Motor neuron (in vitro differentiated cells): ENCODE data around the gene ADAMTS4. TPM values are rescaled to one million over a fixed set of nuclear protein-coding genes. Genes with fewer than 3 reads are reported as not detected.
A peak's percentile ranks its signal among the peaks of the same experiment; 100 is the strongest.

ENCODE experiments used
- ATAC-seq, 8 experiments: fragments of 200-7000 bp; cut with Tn5 transposase; replicated peaks in 6 of 8; 2 replicates each; pipeline ENCODE4 v1.8.0; 2021; ENCODE audit warnings: mild to moderate bottlenecking in 8 of 8, moderate library complexity in 8 of 8
- H3K27ac ChIP-seq, 2 donors: fragments of 250-450 bp; sonication (Bioruptor Pico); 2 replicates each; pipeline ENCODE4 v1.9.0; 2021; ENCODE audit warnings: antibody characterized with exemption in 2 of 2, mild to moderate bottlenecking in 2 of 2, moderate library complexity in 1 of 2
- H3K4me1 ChIP-seq, 2 donors: fragments of 250-450 bp; sonication (Bioruptor Pico); replicated peaks in 1 of 2; 2 replicates each; pipeline ENCODE4 v1.6.1; 2021; ENCODE audit warnings: antibody characterized with exemption in 2 of 2, mild to moderate bottlenecking in 2 of 2, moderate library complexity in 1 of 2
- H3K4me3 ChIP-seq, 5 donors: fragments of 250-450 bp; sonication (Bioruptor Pico); 2 replicates each; pipeline ENCODE4 v1.9.0; 2021; ENCODE audit warnings: antibody characterized with exemption in 5 of 5, mild to moderate bottlenecking in 5 of 5, moderate library complexity in 4 of 5
- WGBS, 10 experiments: fragments of 450-650 bp; shearing (Covaris generic); methylation state at CpG; one replicate each; pipeline ENCODE4 v1.0.0; 2022; 5-methylcytosine and 5-hydroxymethylcytosine counted together
- in situ Hi-C, 9 experiments: fragments of 400-800 bp; cut with MboI; loops; one replicate each; pipeline ENCODE4 v1.15.0; 2021; ENCODE audit warnings: low sequenced_read_pairs in 9 of 9, low pct_unique_long_range_greater_than_20kb in 2 of 9; ENCODE audit not compliant: unreplicated experiment in 9 of 9
- total RNA-seq, 8 experiments: library from RNA; unstranded; fragments of 300-600 nt; gene quantifications; 2 replicates each; pipeline versions ENCODE4 v1.2.3 to v1.2.4, GENCODE V29; 2022

The ADAMTS4 gene
- total RNA-seq, 8 experiments from 2014 or later: 0.33 to 18.5 (median 2.3) TPM

- in situ Hi-C loops: loop anchor here in 1 of 9 experiments (25.0 kb wide), 1 partner anchor 751 kb away; the partner anchor contains the start of gene VANGL2
- no peak overlapping the region for H3K4me3 ChIP-seq
- ATAC-seq: no peak
- no peak overlapping the region for H3K27ac ChIP-seq
- WGBS, 10 experiments: 73 to 100% (median 92%) methylated on average over 1 to 10 of the region's 10 CpGs; no CpG with 5 or more reads in 3 of the 10 experiments
- H3K4me1 ChIP-seq: peaks cover 17 to 22% of the 10 kb centered on the region in 2 donors
Measured at GRCh38 chr1:161162806-161163205, 36.0 kb downstream of the ADAMTS4 start.

GRCh38 chr1:161162052-161162451 lies 36.8 kb downstream of the ADAMTS4 start:
- Histone ChIP-seq H3K27ac (no peak overlapping the region), H3K4me1 (peaks cover 11 to 15% of the 10 kb centered on the region in 2 donors), H3K4me3 (no peak overlapping the region)
- no peak for ATAC-seq
- 82 to 92% (median 87%) methylated on average over 3 to 5 of the region's 7 CpGs; no CpG with 5 or more reads in 4 of the 10 experiments for WGBS, 10 experiments
- in situ Hi-C loops: loop anchor here in 1 of 9 experiments (25.0 kb wide), 1 partner anchor 750 kb away; the partner anchor contains the start of gene VANGL2

GRCh38 chr1:161161652-161162051 lies 37.2 kb downstream of the ADAMTS4 start:
- in situ Hi-C loops: loop anchor here in 1 of 9 experiments (25.0 kb wide), 1 partner anchor 749 kb away; the partner anchor contains the start of gene VANGL2
- 70 to 100% (median 93%) methylated on average over 1 to 3 of the region's 5 CpGs; no CpG with 5 or more reads in 7 of the 10 experiments for WGBS, 10 experiments
- no peak overlapping the region for H3K27ac ChIP-seq

GRCh38 chr1:161160671-161161145 lies 38.1 kb downstream of the ADAMTS4 start:
- no peak overlapping the region for H3K27ac ChIP-seq
- no peak for ATAC-seq
- 75 to 100% (median 94%) methylated on average over 2 to 17 of the region's 22 CpGs; no CpG with 5 or more reads in 2 of the 10 experiments for WGBS, 10 experiments
- H3K4me3 ChIP-seq: peak overlapping the region in 1 of 5 donors; percentile 81
- H3K4me1 ChIP-seq: peaks cover 10 to 15% of the 10 kb centered on the region in 2 donors
- in situ Hi-C loops: loop anchor here in 1 of 9 experiments (25.0 kb wide), 1 partner anchor 748 kb away; the partner anchor contains the start of gene VANGL2

More at GRCh38 chr1:161161652-161162051, 37.2 kb downstream of the ADAMTS4 start:
- ATAC-seq: no peak
- Histone ChIP-seq H3K4me3 (no peak overlapping the region), H3K4me1 (peaks cover 10 to 15% of the 10 kb centered on the region in 2 donors)

- ATAC-seq: no peak
- in situ Hi-C loops: loop anchor here in 1 of 9 experiments (25.0 kb wide), 1 partner anchor 748 kb away; the partner anchor contains the start of gene VANGL2
Measured at GRCh38 chr1:161159913-161160243, 39.0 kb downstream of the ADAMTS4 start.

GRCh38 chr1:161159087-161159912 lies 39.6 kb downstream of the ADAMTS4 start, which contains the start of gene USP21:
USP21 (plus strand) TSS chr1:161159500; CDS start chr1:161160641, 1,141 bp downstream.
- ATAC-seq: peak; percentile 90 to 96 (median 94)
- in situ Hi-C loops: loop anchor here in 1 of 9 experiments (25.0 kb wide), 1 partner anchor 747 kb away; the partner anchor contains the start of gene VANGL2
- H3K4me3 ChIP-seq: peak within 1 kb of the TSS; percentile 81 to 99 (median 95)
- peaks cover 17% of the 10 kb centered on the region in 2 donors for H3K4me1 ChIP-seq
- 0 to 25% (median 4%) methylated on average over 2 to 22 of the region's 60 CpGs; no CpG with 5 or more reads in 4 of the 10 experiments for WGBS, 10 experiments
- H3K27ac ChIP-seq: peak within 1 kb of the TSS; percentile 96 to 97

More at GRCh38 chr1:161159913-161160243, 39.0 kb downstream of the ADAMTS4 start:
- WGBS, 10 experiments: 27% methylated on average over 3 of the region's 11 CpGs; no CpG with 5 or more reads in 9 of the 10 experiments
- Histone ChIP-seq H3K4me3 (peak overlapping the region; percentile 81 to 99 (median 95)), H3K27ac (peak overlapping the region; percentile 96 to 97), H3K4me1 (peaks cover 12% of the 10 kb centered on the region in 2 donors)

GRCh38 chr1:161158316-161159010 lies 40.4 kb downstream of the ADAMTS4 start:
- 40 to 100% (median 80%) methylated on average over 1 to 7 of the region's 9 CpGs; no CpG with 5 or more reads in 2 of the 10 experiments for WGBS, 10 experiments
- peak overlapping the region; percentile 81 to 99 (median 95) for H3K4me3 ChIP-seq
- no peak for ATAC-seq
- H3K4me1 ChIP-seq: peaks cover 17 to 18% of the 10 kb centered on the region in 2 donors
- peak overlapping the region; percentile 96 to 97 for H3K27ac ChIP-seq
- in situ Hi-C loops: loop anchor here in 1 of 9 experiments (25.0 kb wide), 1 partner anchor 746 kb away; the partner anchor contains the start of gene VANGL2

- in situ Hi-C loops: loop anchor here in 1 of 9 experiments (25.0 kb wide), 1 partner anchor 746 kb away; the partner anchor contains the start of gene VANGL2
- Histone ChIP-seq H3K4me1 (peaks cover 17 to 20% of the 10 kb centered on the region in 2 donors), H3K27ac (no peak overlapping the region), H3K4me3 (no peak overlapping the region)
- WGBS, 10 experiments: 94 to 100% (median 100%) methylated on average over 1 of the region's 1 CpG; no CpG with 5 or more reads in 5 of the 10 experiments
- ATAC-seq: no peak
Measured at GRCh38 chr1:161157867-161158266, 41.0 kb downstream of the ADAMTS4 start.

GRCh38 chr1:161153682-161154337 lies 45.0 kb downstream of the ADAMTS4 start, which contains the start of gene UFC1:
UFC1 (plus strand) TSS chr1:161153978; CDS start chr1:161153998, 20 bp downstream.
- WGBS, 10 experiments: 0 to 4% (median 1%) methylated on average over 1 to 29 of the region's 33 CpGs
- Histone ChIP-seq H3K27ac (peak within 1 kb of the TSS; percentile 98), H3K4me1 (peaks cover 9 to 15% of the 10 kb centered on the region in 2 donors), H3K4me3 (peak within 1 kb of the TSS; percentile 47 to 87 (median 79))
- in situ Hi-C loops: loop anchor here in 1 of 9 experiments (25.0 kb wide), 1 partner anchor 742 kb away; the partner anchor contains the start of gene VANGL2
- ATAC-seq: peak; percentile 94 to 97 (median 96)

GRCh38 chr1:161153176-161153575 lies 45.7 kb downstream of the ADAMTS4 start:
- in situ Hi-C loops: loop anchor here in 1 of 9 experiments (25.0 kb wide), 1 partner anchor 741 kb away; the partner anchor contains the start of gene VANGL2
- Histone ChIP-seq H3K27ac (peak overlapping the region; percentile 98), H3K4me1 (peaks cover 5 to 11% of the 10 kb centered on the region in 2 donors), H3K4me3 (peak overlapping the region; percentile 47 to 87 (median 79))
- ATAC-seq: no peak
- WGBS, 10 experiments: 3 to 100% (median 56%) methylated on average over 1 to 8 of the region's 9 CpGs; no CpG with 5 or more reads in 2 of the 10 experiments

GRCh38 chr1:161145832-161146231 lies 53.0 kb downstream of the ADAMTS4 start:
- no peak overlapping the region for H3K4me3 ChIP-seq
- WGBS, 10 experiments: 50 to 94% (median 82%) methylated on average over 1 to 3 of the region's 3 CpGs
- no peak for ATAC-seq
- H3K4me1 ChIP-seq: no peaks in the 10 kb centered on the region
- H3K27ac ChIP-seq: no peak overlapping the region
- in situ Hi-C loops: loop anchor here in 1 of 9 experiments (25.0 kb wide), 1 partner anchor 109 kb away; the partner anchor contains the start of genes TSTD1 and USF1
